B cell (primary cell): ENCODE data around the gene KRTAP10-9.

ENCODE experiments used
- EZH2 ChIP-seq: IDR thresholded peaks from 2 replicates; pipeline ENCODE4 v1.6.1; 2012; ENCODE audit warnings: borderline replicate concordance, low read depth, mild to moderate bottlenecking, moderate library complexity, low read length; ENCODE audit not compliant: insufficient read depth, poor library complexity, severe bottlenecking
- TF ChIP-seq, protein P1 (sequence below): fragments of 200-600 bp; IDR thresholded peaks from one replicate; pipeline ENCODE4 v1.8.0; 2022; ENCODE audit warnings: antibody characterized with exemption, mild to moderate bottlenecking

DNA sequence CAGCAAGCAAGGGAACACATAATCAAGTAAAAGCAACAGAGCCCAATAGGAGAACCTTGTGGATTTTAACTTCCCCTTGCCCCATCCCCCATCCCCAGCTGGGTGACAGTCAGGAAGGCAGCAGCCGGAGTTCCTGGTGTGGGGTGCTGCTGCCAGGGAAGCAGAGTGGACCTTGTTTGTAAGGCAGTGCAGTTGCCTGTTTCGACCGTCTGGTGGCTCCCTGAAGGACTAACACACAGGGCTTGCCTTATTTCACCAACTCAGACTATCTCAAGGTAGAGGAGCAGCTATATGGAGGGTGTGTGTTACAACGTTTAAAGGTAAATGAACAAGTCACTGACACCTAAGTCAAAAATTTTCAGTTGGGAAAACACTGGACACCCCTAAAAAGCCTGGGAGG is 8.4 kb upstream of the KRTAP10-9 start:
- no peak for TF ChIP-seq EZH2
- TF ChIP-seq, protein P1, sequence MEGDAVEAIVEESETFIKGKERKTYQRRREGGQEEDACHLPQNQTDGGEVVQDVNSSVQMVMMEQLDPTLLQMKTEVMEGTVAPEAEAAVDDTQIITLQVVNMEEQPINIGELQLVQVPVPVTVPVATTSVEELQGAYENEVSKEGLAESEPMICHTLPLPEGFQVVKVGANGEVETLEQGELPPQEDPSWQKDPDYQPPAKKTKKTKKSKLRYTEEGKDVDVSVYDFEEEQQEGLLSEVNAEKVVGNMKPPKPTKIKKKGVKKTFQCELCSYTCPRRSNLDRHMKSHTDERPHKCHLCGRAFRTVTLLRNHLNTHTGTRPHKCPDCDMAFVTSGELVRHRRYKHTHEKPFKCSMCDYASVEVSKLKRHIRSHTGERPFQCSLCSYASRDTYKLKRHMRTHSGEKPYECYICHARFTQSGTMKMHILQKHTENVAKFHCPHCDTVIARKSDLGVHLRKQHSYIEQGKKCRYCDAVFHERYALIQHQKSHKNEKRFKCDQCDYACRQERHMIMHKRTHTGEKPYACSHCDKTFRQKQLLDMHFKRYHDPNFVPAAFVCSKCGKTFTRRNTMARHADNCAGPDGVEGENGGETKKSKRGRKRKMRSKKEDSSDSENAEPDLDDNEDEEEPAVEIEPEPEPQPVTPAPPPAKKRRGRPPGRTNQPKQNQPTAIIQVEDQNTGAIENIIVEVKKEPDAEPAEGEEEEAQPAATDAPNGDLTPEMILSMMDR: no peak
